Transverse colon (tissue), 4 donors: ENCODE data around the gene BAMBI. TPM values are rescaled to one million over a fixed set of nuclear protein-coding genes. Genes with fewer than 3 reads are reported as not detected.

Experiments
- DNase-seq: peaks from one replicate; pipeline ENCODE4 v3.0.0-alpha.2; 2019
- H3K27ac ChIP-seq, 4 donors: fragments of 200-600 bp; sonication (generic); 2 replicates each; pipeline ENCODE4 v1.5.1; 2016 to 2018; ENCODE audit warnings: inconsistent platforms in 4 of 4
- H3K27me3 ChIP-seq: fragments of 200-600 bp; sonication (generic); 2 replicates; pipeline ENCODE4 v1.5.1; 2017; ENCODE audit warnings: inconsistent platforms
- H3K36me3 ChIP-seq, 4 donors: fragments of 200-600 bp; sonication (generic); 2 replicates each; pipeline ENCODE4 v1.5.1; 2017 to 2019; ENCODE audit warnings: inconsistent platforms in 4 of 4
- H3K4me1 ChIP-seq, 4 donors: fragments of 200-600 bp; sonication (generic); 2 replicates each; pipeline ENCODE4 v1.5.1; 2017 to 2020; ENCODE audit warnings: inconsistent platforms in 4 of 4
- H3K4me3 ChIP-seq, 4 donors: fragments of 200-600 bp; sonication (generic); 1 replicate in 1 of 4; 2 replicates in 3 of 4; pipeline versions ENCODE4 v1.5.1 to v1.6.1; 2017 to 2019; ENCODE audit warnings: inconsistent platforms in 4 of 4
- H3K9me3 ChIP-seq, 2 donors: fragments of 200-600 bp; sonication (generic); 2 replicates each; pipeline ENCODE4 v1.5.1; 2017 to 2019; ENCODE audit warnings: inconsistent platforms in 2 of 2
- CTCF ChIP-seq, 5 experiments: fragments of 200-600 bp in 3 of 5; fragments of 450-650 bp in 2 of 5; sonication (generic) in 3 of 5; IDR thresholded peaks; 1 replicate in 2 of 5; 2 replicates in 3 of 5; pipeline ENCODE4 v1.5.1; 2016 to 2017; ENCODE audit warnings: antibody characterized with exemption in 5 of 5, inconsistent platforms in 3 of 5, mild to moderate bottlenecking in 2 of 5, moderate library complexity in 1 of 5
- EP300 ChIP-seq: sonication (generic); formaldehyde crosslinking; IDR thresholded peaks from one replicate; pipeline ENCODE4 v1.6.1; 2017; ENCODE audit warnings: antibody characterized with exemption, low read depth
- POLR2A ChIP-seq: fragments of 450-650 bp; IDR thresholded peaks from one replicate; pipeline ENCODE4 v1.6.1; 2016; ENCODE audit warnings: antibody characterized with exemption, mild to moderate bottlenecking, moderate library complexity
- POLR2AphosphoS5 ChIP-seq, 3 donors: sonication (generic); formaldehyde crosslinking; IDR thresholded peaks; one replicate each; pipeline ENCODE4 v1.6.1; 2016; ENCODE audit warnings: antibody characterized with exemption in 3 of 3
- WGBS, 2 donors: methylation state at CpG; one replicate each; pipeline ENCODE4 v1.1.5; 2018; ENCODE audit warnings: low coverage in 1 of 2; 5-methylcytosine and 5-hydroxymethylcytosine counted together
- in situ Hi-C, 4 donors: fragments of 200-750 bp; cut with MboI; loops; one replicate each; pipeline versions ENCODE4 v1.15.0 to v1.15.1; 2017; ENCODE audit warnings: low sequenced_read_pairs in 3 of 4, low pct_ligation_motif_present in 1 of 4, low pct_unique_long_range_greater_than_20kb in 1 of 4
- intact Hi-C: fragments of 100-400 bp; cut with DNase I; formaldehyde crosslinking; loops from one replicate; pipeline ENCODE4 v1.15.1; 2023; ENCODE audit warnings: low total_unique reads
- total RNA-seq, 4 donors: library from RNA; depleted of rRNA; stranded (reverse); fragments of >200 nt; gene quantifications; one replicate each; pipeline ENCODE4 v1.1.0, GENCODE V29; 2016

The BAMBI gene
- total RNA-seq, 4 donors from 2014 or later: 1.00 to 3.7 (median 1.2) TPM; not detected in 1

- in situ Hi-C loops: no loop called here
- intact Hi-C loops: no loop called here
- no peak for TF ChIP-seq POLR2A
- 67 to 75% methylated on average over 2 to 3 of the region's 3 CpGs for WGBS, 2 donors
- no peaks in the 10 kb centered on the region for H3K9me3 ChIP-seq
- H3K4me3 ChIP-seq: no peak overlapping the region
- peaks cover 0 to 3% (median 0%) of the 10 kb centered on the region in 4 donors for H3K4me1 ChIP-seq
- peaks cover 37% of the 10 kb centered on the region for H3K27me3 ChIP-seq
- H3K27ac ChIP-seq: no peak overlapping the region
- no peaks in the 10 kb centered on the region for H3K36me3 ChIP-seq
- no peak for DNase-seq
These were observed 40.4 kb downstream of the BAMBI start for GRCh38 chr10:28717656-28718201.

- H3K27me3 ChIP-seq: peaks cover 43% of the 10 kb centered on the region
- DNase-seq: no peak
- peaks cover 0 to 3% (median 0%) of the 10 kb centered on the region in 4 donors for H3K4me1 ChIP-seq
- TF ChIP-seq EP300 (no peak), POLR2A (no peak), CTCF (IDR thresholded peaks at IDR 0.05) (no peak), POLR2AphosphoS5 (IDR thresholded peaks at IDR 0.05) (no peak)
- H3K9me3 ChIP-seq: no peaks in the 10 kb centered on the region
- no peaks in the 10 kb centered on the region for H3K36me3 ChIP-seq
- H3K4me3 ChIP-seq: no peak overlapping the region
- H3K27ac ChIP-seq: no peak overlapping the region
- WGBS, 2 donors: 52 to 57% methylated on average over 8 of the region's 8 CpGs
- intact Hi-C loops (no loop called here), in situ Hi-C loops (no loop called here)
These were observed 42.6 kb downstream of the BAMBI start for GRCh38 chr10:28719789-28720436.

- 63 to 65% methylated on average over 9 to 11 of the region's 11 CpGs for WGBS, 2 donors
- intact Hi-C loops: no loop called here
These were observed 44.1 kb downstream of the BAMBI start for GRCh38 chr10:28721318-28721951.

GRCh38 chr10:28722065-28722803 is 44.9 kb downstream of the BAMBI start:
- peak; percentile 8 for DNase-seq
- whole genome bisulfite sequencing, 2 donors: 2 to 3% methylated on average over 7 to 46 of the region's 46 CpGs

More at GRCh38 chr10:28721318-28721951, 44.1 kb downstream of the BAMBI start:
- Histone ChIP-seq H3K27me3 (peaks cover 43% of the 10 kb centered on the region), H3K4me3 (no peak overlapping the region), H3K27ac (no peak overlapping the region), H3K4me1 (peaks cover 0 to 3% (median 0%) of the 10 kb centered on the region in 4 donors), H3K36me3 (no peaks in the 10 kb centered on the region), H3K9me3 (no peaks in the 10 kb centered on the region)
- DNase-seq: no peak
- in situ Hi-C loops: no loop called here
- TF ChIP-seq CTCF (IDR thresholded peaks at IDR 0.05) (no peak), EP300 (no peak), POLR2AphosphoS5 (IDR thresholded peaks at IDR 0.05) (no peak), POLR2A (no peak)

More at GRCh38 chr10:28722065-28722803, 44.9 kb downstream of the BAMBI start:
- intact Hi-C loops (no loop called here), in situ Hi-C loops (no loop called here)
- Histone ChIP-seq H3K9me3 (no peaks in the 10 kb centered on the region), H3K4me1 (peaks cover 0 to 3% (median 0%) of the 10 kb centered on the region in 4 donors), H3K4me3 (peak overlapping the region in 3 of 4 donors; percentile 7 to 39 (median 20)), H3K27ac (no peak overlapping the region), H3K27me3 (peaks cover 43% of the 10 kb centered on the region), H3K36me3 (no peaks in the 10 kb centered on the region)
- no peak for TF ChIP-seq CTCF (IDR thresholded peaks at IDR 0.05)
- TF ChIP-seq EP300: no peak
- no peak for TF ChIP-seq POLR2A
- TF ChIP-seq POLR2AphosphoS5 (IDR thresholded peaks at IDR 0.05): no peak
